HL-60/S4 (cell line): Measurements from ENCODE around the gene PBOV1.

Source experiments
- in situ Hi-C: fragments of 300-500 bp; cut with MboI; formaldehyde crosslinking; loops from 2 replicates; pipeline ENCODE4 v1.14.3; 2022; ENCODE audit warnings: low sequenced_read_pairs

The PBOV1 gene

GRCh38 chr6:138206862-138207261 is 11.4 kb downstream of the PBOV1 start:
- in situ Hi-C loops: no loop called here

DNA sequence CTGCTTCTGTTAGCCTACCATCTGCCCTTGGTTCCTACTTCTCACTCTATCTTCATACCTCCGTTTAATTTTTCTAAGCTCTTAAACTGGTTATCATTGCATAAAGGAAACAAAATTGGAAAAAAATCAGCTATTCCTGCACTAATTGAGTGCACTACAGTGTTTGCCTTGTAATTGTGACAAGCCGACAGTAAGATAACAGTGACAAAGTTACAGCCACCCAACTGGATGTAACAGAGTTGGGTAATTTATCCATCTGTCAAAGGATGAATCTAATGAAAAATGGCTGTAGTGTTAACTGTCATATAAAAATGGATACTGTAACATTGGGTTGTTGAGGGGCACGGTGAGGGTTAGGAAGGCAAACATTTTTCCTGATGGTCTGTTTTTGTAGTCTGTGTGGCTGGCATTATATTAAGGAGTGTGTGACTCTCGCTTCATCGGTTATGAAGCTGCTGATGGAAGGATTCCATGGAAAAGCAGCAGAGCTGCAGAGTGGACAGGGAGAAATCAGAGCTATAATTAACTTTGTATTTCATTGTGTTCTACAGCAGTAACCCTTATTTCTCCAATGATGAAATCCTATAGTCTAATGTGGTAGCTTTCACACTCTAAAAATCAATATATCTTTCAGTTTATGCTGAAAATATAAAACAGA is 12.7 kb downstream of the PBOV1 start:
- in situ Hi-C loops: no loop called here

DNA sequence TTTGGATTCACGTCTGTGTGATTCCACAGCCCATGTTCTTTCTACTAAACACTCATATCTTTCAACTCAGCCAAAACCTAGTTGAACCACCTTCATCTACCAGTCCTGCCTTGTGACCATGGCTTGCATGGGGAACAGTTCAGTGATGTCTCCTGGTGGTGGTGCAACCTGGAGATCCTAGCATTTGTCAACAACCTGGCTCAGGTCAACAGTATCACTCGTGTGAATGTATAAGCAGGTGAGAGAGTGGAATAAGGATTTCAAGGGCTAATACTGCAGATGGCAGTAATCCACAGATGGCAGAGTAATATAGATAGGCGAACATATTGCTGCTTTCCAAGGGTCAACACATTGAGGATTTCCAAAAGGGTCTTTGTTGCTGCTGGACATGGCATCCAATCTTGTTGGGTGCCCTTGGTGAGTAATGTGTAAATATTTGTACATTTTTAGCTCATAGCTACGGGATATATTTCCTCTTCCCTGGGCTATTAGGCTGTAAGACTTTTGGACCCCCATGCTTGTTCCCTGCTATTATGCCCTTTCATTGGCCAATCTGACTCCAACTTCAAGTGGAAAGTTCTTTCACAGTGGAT is 13.4 kb downstream of the PBOV1 start:
- in situ Hi-C loops: no loop called here

DNA sequence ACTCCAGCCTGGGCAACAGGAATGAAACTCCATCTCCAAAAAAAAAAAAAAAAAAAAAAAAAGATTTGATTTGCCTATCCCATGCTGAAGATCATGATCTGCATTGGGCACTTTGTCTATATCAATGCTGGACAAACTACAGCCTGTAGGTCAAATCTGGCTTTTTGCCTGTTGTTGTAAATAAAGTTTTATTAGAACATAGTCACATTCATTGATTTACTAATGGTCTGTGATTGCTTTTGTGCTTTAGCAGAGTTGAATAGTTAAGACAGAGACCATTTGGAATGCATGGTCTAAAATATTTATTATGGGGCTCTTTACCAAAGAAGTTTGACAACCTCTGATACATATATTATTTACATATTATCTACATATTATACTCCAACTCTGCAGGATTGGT is 14.0 kb downstream of the PBOV1 start:
- in situ Hi-C loops: no loop called here

DNA sequence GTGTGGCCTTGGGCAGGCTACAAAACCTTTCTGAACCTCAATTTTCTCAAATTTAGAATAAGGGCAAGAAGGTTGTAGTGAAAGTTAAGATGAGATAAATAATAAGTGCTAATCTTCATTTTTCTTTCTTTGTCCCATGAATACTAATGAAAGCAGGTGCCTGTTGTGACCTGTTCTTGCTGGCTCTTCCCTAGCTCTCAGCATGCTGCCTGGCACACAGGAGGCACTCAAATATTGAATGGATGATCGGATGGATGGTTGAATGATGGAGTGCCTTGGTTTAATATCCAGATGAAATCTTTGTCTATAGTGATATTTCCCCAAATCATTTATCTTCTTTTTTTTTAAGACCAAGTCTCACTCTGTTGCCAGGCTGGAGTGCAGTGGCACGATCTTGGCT is 15.0 kb downstream of the PBOV1 start:
- in situ Hi-C loops: no loop called here

DNA sequence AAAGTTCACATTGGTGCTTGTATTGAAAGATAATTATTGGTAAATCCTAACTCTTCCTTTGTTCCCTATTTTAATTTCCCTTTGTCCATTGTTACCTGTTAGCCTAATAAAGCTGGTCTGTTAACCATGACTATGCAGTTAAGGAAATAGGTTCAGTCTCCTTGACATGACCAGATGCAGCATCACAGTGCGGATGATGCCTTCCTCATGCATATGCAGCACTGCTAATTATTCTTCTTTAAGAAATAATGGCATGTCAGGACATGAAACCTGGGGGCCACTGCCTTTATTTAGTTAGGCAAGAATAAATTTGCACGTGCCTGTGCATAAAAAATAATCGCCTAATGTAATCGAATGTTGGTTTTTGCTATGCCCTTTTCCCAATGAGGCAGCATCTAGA is 16.5 kb downstream of the PBOV1 start:
- in situ Hi-C loops: no loop called here

- in situ Hi-C loops: no loop called here
Measured at GRCh38 chr6:138198430-138199091, 19.7 kb downstream of the PBOV1 start.

- in situ Hi-C loops: no loop called here
Measured at GRCh38 chr6:138197570-138197969, 20.7 kb downstream of the PBOV1 start.

- in situ Hi-C loops: no loop called here
Measured at GRCh38 chr6:138196122-138196738, 22.1 kb downstream of the PBOV1 start.

GRCh38 chr6:138194287-138194686 is 24.0 kb downstream of the PBOV1 start:
- in situ Hi-C loops: no loop called here

GRCh38 chr6:138188278-138188941 is 29.9 kb downstream of the PBOV1 start:
- in situ Hi-C loops: no loop called here

DNA sequence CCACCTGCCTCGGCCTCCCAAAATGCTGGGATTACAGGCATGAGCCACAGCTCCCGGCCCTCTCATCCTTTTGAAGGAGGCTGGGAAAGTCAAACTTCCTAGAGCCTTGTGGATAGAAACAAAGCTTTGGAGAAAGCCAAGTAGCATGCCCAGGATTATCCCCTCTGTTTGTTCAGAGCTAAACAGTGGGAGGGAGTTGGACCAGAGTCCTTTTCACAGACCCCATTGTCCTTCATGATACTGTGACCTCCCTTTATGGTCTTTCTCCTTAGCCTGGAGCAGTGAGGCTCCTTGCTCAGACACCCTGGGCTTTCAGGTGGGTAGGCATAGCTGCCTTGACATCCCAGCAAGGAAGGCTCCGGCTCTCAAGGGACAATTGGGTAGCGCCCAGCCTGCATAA is 31.1 kb downstream of the PBOV1 start:
- in situ Hi-C loops: no loop called here

DNA sequence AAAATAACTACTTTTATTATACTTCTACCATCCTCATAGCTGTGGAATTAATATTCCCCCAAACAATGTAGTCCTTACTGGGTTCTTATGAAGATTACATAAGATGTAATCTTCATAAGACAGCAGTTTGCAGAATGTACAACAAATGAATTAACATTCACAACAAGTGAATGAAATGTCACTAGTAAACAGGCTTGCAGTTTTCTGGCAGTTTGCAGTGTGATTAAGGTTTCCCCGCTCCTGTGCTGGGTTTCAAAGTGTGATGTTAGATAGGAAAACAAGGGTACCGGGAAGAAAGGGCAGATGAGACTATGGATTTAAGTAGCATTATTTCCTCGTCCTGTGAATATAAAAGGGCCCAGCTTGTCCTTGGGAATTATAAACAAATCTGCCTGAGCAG is 34.1 kb downstream of the PBOV1 start:
- in situ Hi-C loops: no loop called here

GRCh38 chr6:138183790-138184134 is 34.5 kb downstream of the PBOV1 start:
- in situ Hi-C loops: no loop called here

DNA sequence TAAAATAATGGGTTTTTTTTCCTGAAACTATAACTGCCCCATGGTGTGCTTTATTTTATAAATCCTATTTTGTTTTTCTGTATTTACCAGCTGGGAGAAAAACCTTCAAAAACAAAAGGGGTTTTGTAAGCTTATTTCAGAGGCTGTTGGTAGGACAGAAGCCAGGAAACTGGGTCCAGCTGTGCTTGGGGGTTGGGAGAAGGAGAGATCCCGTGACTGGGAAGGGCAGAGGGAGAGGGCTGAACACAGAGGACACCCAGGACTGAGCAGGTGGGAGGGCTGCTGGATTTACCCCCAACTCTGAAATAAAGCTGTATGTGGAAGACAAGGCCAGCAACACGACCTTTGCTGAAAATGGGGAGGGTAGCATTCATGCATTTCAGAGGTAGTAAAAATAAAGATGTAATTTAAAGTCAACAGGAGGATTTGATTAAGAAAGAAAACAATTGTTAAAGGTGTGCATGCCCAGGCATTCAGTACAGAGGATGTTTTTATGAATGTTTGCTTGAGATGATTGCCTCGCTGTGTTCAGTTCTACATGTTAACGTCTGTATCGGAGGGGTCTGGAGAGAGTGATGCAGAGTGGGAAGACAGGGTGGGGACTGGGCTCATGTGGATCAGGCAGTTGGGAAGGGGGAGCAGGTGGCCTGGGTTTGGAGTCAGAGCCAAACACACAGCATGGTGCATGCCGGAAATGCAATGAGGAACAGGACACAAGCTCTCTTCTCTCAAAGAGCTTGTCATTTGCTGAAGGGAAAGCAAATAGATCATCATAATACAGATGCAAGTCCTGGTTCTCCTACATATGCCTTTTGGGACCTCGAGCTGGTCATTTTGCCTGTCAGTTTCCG is 35.1 kb downstream of the PBOV1 start:
- in situ Hi-C loops: no loop called here

DNA sequence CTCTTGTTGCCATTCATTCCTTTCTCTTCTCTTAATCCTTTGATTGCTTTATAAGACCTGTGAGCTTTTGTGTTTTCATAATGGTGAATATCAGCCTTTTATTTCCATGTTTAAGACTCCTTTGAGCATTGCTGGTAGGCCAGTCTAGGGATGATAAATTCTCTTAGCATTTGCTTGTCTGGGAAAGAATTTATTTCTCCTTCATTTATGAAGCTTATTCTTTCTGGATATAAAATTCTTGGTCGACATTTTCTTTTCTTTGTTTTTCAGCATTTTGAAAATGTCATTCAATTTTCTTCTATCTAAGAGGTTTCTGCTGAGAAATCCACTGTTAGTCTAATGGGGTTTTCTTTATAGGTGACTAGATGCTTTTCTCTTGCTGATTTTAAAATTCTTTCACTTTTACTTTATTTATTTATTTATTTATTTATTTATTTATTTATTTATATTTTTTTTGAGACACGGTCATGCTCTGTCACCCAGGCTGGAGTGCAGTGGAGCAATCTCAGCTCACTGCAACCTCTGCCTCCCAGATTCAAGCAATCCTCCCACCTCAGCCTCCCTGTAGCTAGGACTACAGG is 41.5 kb downstream of the PBOV1 start:
- in situ Hi-C loops: no loop called here

- in situ Hi-C loops: no loop called here
Measured at GRCh38 chr6:138175596-138175995, 42.7 kb downstream of the PBOV1 start.
